Measurements from ENCODE around the gene PALLD. TPM values are rescaled to one million over a fixed set of nuclear protein-coding genes. Genes with fewer than 3 reads are reported as not detected.

The PALLD gene
- polyA plus RNA-seq, 1 donor from 2014 or later = 20.5 TPM

GRCh38 chr4:168514249-168514852, 17.5 kb downstream of the PALLD start:
- Histone ChIP-seq H3K27me3 (ENCODE audit: insufficient read depth, low read depth, low read length) (no peaks in the 10 kb centered on the region), H3K9ac (ENCODE audit: low read length) (no peak overlapping the region), H3K79me2 (replicated peaks; ENCODE audit: insufficient read depth, low read length) (no peaks in the 10 kb centered on the region), H4K20me1 (ENCODE audit: insufficient read depth) (no peaks in the 10 kb centered on the region), H2AFZ (ENCODE audit: low read depth, low read length) (no peak overlapping the region), H3K9me3 (ENCODE audit: low read length) (no peaks in the 10 kb centered on the region), H3F3A (ENCODE audit: insufficient read depth, low read length, poor library complexity, severe bottlenecking) (no peaks in the 10 kb centered on the region), H3K27ac (ENCODE audit: low read length) (no peak overlapping the region), H3K9me2 (ENCODE audit: insufficient read depth, low read length) (no peaks in the 10 kb centered on the region), H3K4me2 (ENCODE audit: low read length) (no peak overlapping the region), H3K4me3 (ENCODE audit: low read length) (no peak overlapping the region), H3K36me3 (ENCODE audit: insufficient read depth, low read length) (no peaks in the 10 kb centered on the region)
- TF ChIP-seq CTCF (IDR thresholded peaks at IDR 0.05; ENCODE audit: poor library complexity, severe bottlenecking) (peak; percentile 60), RAD21 (conservative IDR thresholded peaks at IDR 0.05) (peak; percentile 54), EP300 (conservative IDR thresholded peaks at IDR 0.05; ENCODE audit: poor library complexity, severe bottlenecking) (no peak), SMC3 (conservative IDR thresholded peaks at IDR 0.05; ENCODE audit: poor library complexity) (peak; percentile 68)

DNA sequence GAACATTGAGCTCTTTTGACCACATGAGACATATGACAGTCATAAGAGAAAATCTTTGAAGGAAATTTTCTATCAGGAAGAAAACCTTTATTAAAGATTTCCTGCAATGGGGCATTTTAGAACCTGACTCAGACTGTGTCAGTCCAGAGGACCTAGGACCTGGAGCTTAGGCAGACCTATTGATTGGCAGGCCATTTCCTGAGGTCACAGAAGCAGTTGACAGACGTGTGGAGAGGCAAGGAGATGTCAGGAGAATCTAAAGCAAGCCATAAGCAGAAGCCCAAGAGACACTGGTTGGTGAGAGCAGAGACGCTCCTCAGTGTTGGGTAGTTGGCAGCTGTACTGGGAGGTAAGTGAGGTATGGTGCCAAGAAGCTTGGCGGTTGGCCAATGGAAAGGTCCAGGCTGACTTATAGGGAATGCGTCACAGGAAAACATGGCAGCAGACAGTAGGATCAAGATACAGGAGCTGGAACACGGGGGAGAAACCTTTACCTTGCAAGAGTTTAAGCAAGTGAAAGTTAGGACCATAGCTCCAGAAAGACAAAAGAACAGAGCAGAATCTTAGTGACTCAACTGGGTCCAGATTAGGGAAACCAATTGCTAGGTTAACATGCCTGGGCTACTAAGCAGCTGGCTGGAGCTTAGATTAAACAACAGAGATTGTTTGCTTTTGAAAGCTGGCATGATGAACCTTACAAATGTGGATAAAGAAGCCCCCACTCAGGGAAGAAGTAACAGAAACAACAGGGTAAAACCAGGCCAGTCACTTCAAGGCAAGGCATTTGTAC, 18.6 kb downstream of the PALLD start:
- Histone ChIP-seq H3K9ac (ENCODE audit: low read length) (no peak overlapping the region), H3K36me3 (ENCODE audit: insufficient read depth, low read length) (no peaks in the 10 kb centered on the region), H2AFZ (ENCODE audit: low read depth, low read length) (no peak overlapping the region), H3K4me3 (ENCODE audit: low read length) (no peak overlapping the region), H3K27ac (ENCODE audit: low read length) (no peak overlapping the region), H4K20me1 (ENCODE audit: insufficient read depth) (no peaks in the 10 kb centered on the region), H3K27me3 (ENCODE audit: insufficient read depth, low read depth, low read length) (no peaks in the 10 kb centered on the region), H3K9me3 (ENCODE audit: low read length) (no peaks in the 10 kb centered on the region), H3K79me2 (replicated peaks; ENCODE audit: insufficient read depth, low read length) (no peaks in the 10 kb centered on the region), H3F3A (ENCODE audit: insufficient read depth, low read length, poor library complexity, severe bottlenecking) (no peaks in the 10 kb centered on the region), H3K4me2 (ENCODE audit: low read length) (no peak overlapping the region), H3K9me2 (ENCODE audit: insufficient read depth, low read length) (no peaks in the 10 kb centered on the region)
- TF ChIP-seq EZH2 (IDR thresholded peaks at IDR 0.05; ENCODE audit: borderline replicate concordance, insufficient read depth, low read length, poor library complexity, severe bottlenecking) (no peak), EP300 (conservative IDR thresholded peaks at IDR 0.05; ENCODE audit: poor library complexity, severe bottlenecking) (no peak), TAF1 (IDR thresholded peaks at IDR 0.05; ENCODE audit: low read depth) (no peak)

GRCh38 chr4:168516841-168517240, 20.0 kb downstream of the PALLD start:
- no peaks in the 10 kb centered on the region for H3K79me2 ChIP-seq (replicated peaks; ENCODE audit: insufficient read depth, low read length)

More at GRCh38 chr4:168516841-168517240, 20.0 kb downstream of the PALLD start:
- H3K4me2 ChIP-seq (ENCODE audit: low read length) = no peak overlapping the region
- H3K27me3 ChIP-seq (ENCODE audit: insufficient read depth, low read depth, low read length) = no peaks in the 10 kb centered on the region
- no peaks in the 10 kb centered on the region for H3K9me2 ChIP-seq (ENCODE audit: insufficient read depth, low read length)
- H3K4me3 ChIP-seq (ENCODE audit: low read length) = no peak overlapping the region
- H3F3A ChIP-seq (ENCODE audit: insufficient read depth, low read length, poor library complexity, severe bottlenecking) = no peaks in the 10 kb centered on the region
- TF ChIP-seq POLR2AphosphoS5 (IDR thresholded peaks at IDR 0.05) = no peak
- H4K20me1 ChIP-seq (ENCODE audit: insufficient read depth) = no peaks in the 10 kb centered on the region
- no peak overlapping the region for H3K9ac ChIP-seq (ENCODE audit: low read length)
- no peaks in the 10 kb centered on the region for H3K9me3 ChIP-seq (ENCODE audit: low read length)
- H2AFZ ChIP-seq (ENCODE audit: low read depth, low read length) = no peak overlapping the region
- H3K36me3 ChIP-seq (ENCODE audit: insufficient read depth, low read length) = no peaks in the 10 kb centered on the region
- H3K27ac ChIP-seq (ENCODE audit: low read length) = no peak overlapping the region
